Measurements from ENCODE around the gene CROT. TPM values are rescaled to one million over a fixed set of nuclear protein-coding genes. Genes with fewer than 3 reads are reported as not detected.

Gene CROT
- 24.7 and 53.4 TPM in 2 replicates for total RNA-seq (ENCODE audit: low replicate concordance)

- peaks cover 20% of the 10 kb centered on the region for H3K4me1 Mint-ChIP-seq
- peak within 1 kb of the TSS; percentile 55 for H3K27ac ChIP-seq
These were observed at the start of gene CROT for GRCh38 chr7:87345166-87345927. CROT (plus strand) TSS chr7:87345664; CDS start chr7:87349069, 3,405 bp downstream.

GRCh38 chr7:87300756-87301155, 44.7 kb upstream of the CROT start:
- Mint-ChIP-seq H3K4me3 (no peak overlapping the region), H3K27ac (no peak overlapping the region), H3K27me3 (ENCODE audit: insufficient read depth, low read depth) (no peaks in the 10 kb centered on the region), H3K4me1 (no peaks in the 10 kb centered on the region), H3K36me3 (no peaks in the 10 kb centered on the region), H3K9me3 (peaks cover 15% of the 10 kb centered on the region)
- Histone ChIP-seq H2AFZ (replicated peaks) (no peak overlapping the region), H3F3A (ENCODE audit: low read depth) (no peaks in the 10 kb centered on the region), H3K9ac (no peak overlapping the region), H3K27ac (no peak overlapping the region), H3K9me3 (ENCODE audit: low read depth) (no peaks in the 10 kb centered on the region), H3K27me3 (no peaks in the 10 kb centered on the region), H3K36me3 (no peaks in the 10 kb centered on the region), H3K4me2 (no peak overlapping the region), H3K4me3 (no peak overlapping the region), H3K79me2 (ENCODE audit: low read depth) (no peaks in the 10 kb centered on the region), H3K4me1 (no peaks in the 10 kb centered on the region), H4K20me1 (ENCODE audit: low read depth) (no peaks in the 10 kb centered on the region)
- TF ChIP-seq EZH2 (IDR thresholded peaks at IDR 0.05) (no peak), EZH2phosphoT487 (IDR thresholded peaks at IDR 0.05) (no peak), CTCF (IDR thresholded peaks at IDR 0.05) (no peak)
- no peak for DNase-seq (ENCODE audit: low spot score)

More at GRCh38 chr7:87345166-87345927, at the start of gene CROT:
- Mint-ChIP-seq H3K36me3 (peaks cover 32% of the 10 kb centered on the region), H3K27me3 (ENCODE audit: insufficient read depth, low read depth) (no peaks in the 10 kb centered on the region), H3K9me3 (peaks cover 14% of the 10 kb centered on the region), H3K4me3 (peak within 1 kb of the TSS; percentile 91), H3K27ac (peak within 1 kb of the TSS; percentile 58)
- Histone ChIP-seq H3K4me2 (peak within 1 kb of the TSS; percentile 81), H3K4me1 (peaks cover 28% of the 10 kb centered on the region), H3K79me2 (ENCODE audit: low read depth) (peaks cover 35% of the 10 kb centered on the region), H3K4me3 (peak within 1 kb of the TSS; percentile 60), H3K9ac (peak within 1 kb of the TSS; percentile 53), H2AFZ (replicated peaks) (peak within 1 kb of the TSS; percentile 87), H4K20me1 (ENCODE audit: low read depth) (no peaks in the 10 kb centered on the region), H3K27me3 (no peaks in the 10 kb centered on the region), H3K36me3 (peaks cover 10% of the 10 kb centered on the region), H3F3A (ENCODE audit: low read depth) (peaks cover 20% of the 10 kb centered on the region), H3K9me3 (ENCODE audit: low read depth) (no peaks in the 10 kb centered on the region)
- TF ChIP-seq EZH2 (IDR thresholded peaks at IDR 0.05), result no peak
- TF ChIP-seq EZH2phosphoT487 (IDR thresholded peaks at IDR 0.05), result no peak
- TF ChIP-seq CTCF (IDR thresholded peaks at IDR 0.05), result no peak
- peak; percentile 97 for DNase-seq (ENCODE audit: low spot score)

GRCh38 chr7:87310790-87311419, 34.6 kb upstream of the CROT start:
- Histone ChIP-seq H3K36me3 (no peaks in the 10 kb centered on the region), H3K4me3 (no peak overlapping the region), H4K20me1 (ENCODE audit: low read depth) (no peaks in the 10 kb centered on the region), H3K79me2 (ENCODE audit: low read depth) (no peaks in the 10 kb centered on the region), H3K4me1 (peaks cover 10% of the 10 kb centered on the region), H3K27me3 (no peaks in the 10 kb centered on the region), H3K9ac (no peak overlapping the region), H3K27ac (peak overlapping the region; percentile 58), H3K4me2 (peak overlapping the region; percentile 49), H2AFZ (replicated peaks) (peak overlapping the region; percentile 26), H3K9me3 (ENCODE audit: low read depth) (no peaks in the 10 kb centered on the region), H3F3A (ENCODE audit: low read depth) (peaks cover 9% of the 10 kb centered on the region)
- peak; percentile 52 for DNase-seq (ENCODE audit: low spot score)
- H3K4me3 Mint-ChIP-seq, result no peak overlapping the region
- H3K4me1 Mint-ChIP-seq, result peaks cover 15% of the 10 kb centered on the region
- H3K36me3 Mint-ChIP-seq, result no peaks in the 10 kb centered on the region
- peak overlapping the region; percentile 7 for H3K27ac Mint-ChIP-seq
- peaks cover 6% of the 10 kb centered on the region for H3K27me3 Mint-ChIP-seq (ENCODE audit: insufficient read depth, low read depth)
- H3K9me3 Mint-ChIP-seq, result peaks cover 16% of the 10 kb centered on the region
- no peak for TF ChIP-seq EZH2phosphoT487 (IDR thresholded peaks at IDR 0.05)

Data from neural progenitor cell (in vitro differentiated cells).